A673 (cell line): ENCODE measurements around the gene NDUFS3. TPM values are rescaled to one million over a fixed set of nuclear protein-coding genes. Genes with fewer than 3 reads are reported as not detected.
A peak's percentile ranks its signal among the peaks of the same experiment; 100 is the strongest.

ENCODE experiments used
- BruUV-seq: library from RNA; stranded (reverse); fragments of 400-500 nt; replicated peaks from 2 replicates; lab custom pipeline; 2021; lab: Mats Ljungman, UMichigan
- CTCF ChIA-PET: fragments of 300-600 bp; sonication (Branson Sonifier 250); formaldehyde crosslinking; loops from one replicate; lab custom pipeline; 2022; ENCODE audit warnings: antibody characterized with exemption; lab: Charles Lee
- POLR2A ChIA-PET: fragments of 300-600 bp; sonication (Branson Sonifier 250); formaldehyde crosslinking; loops from one replicate; lab custom pipeline; 2022; ENCODE audit warnings: antibody characterized with exemption; ENCODE audit not compliant: low non-redundant PET; lab: Charles Lee
- DNase-seq: peaks from one replicate; pipeline ENCODE4 v3.0.0-alpha.2; 2015; ENCODE audit warnings: low spot score
- H3K27ac ChIP-seq: fragments of 200-600 bp; sonication (generic); 2 replicates; pipeline ENCODE4 v1.5.1; 2016; ENCODE audit warnings: mixed run types, low read depth, mild to moderate bottlenecking, mixed read lengths, antibody characterized with exemption, low read length; ENCODE audit not compliant: poor library complexity, severe bottlenecking
- H3K27me3 ChIP-seq: fragments of 200-600 bp; sonication (generic); replicated peaks from 2 replicates; pipeline ENCODE4 v1.6.1; 2017; ENCODE audit warnings: mixed run types, low read depth, mild to moderate bottlenecking, mixed read lengths, antibody characterized with exemption, low read length; ENCODE audit not compliant: insufficient read depth, poor library complexity
- H3K36me3 ChIP-seq: fragments of 200-600 bp; sonication (generic); 2 replicates; pipeline ENCODE4 v1.6.1; 2016; ENCODE audit warnings: mixed run types, mild to moderate bottlenecking, mixed read lengths, antibody characterized with exemption, low read length; ENCODE audit not compliant: insufficient read depth, poor library complexity, severe bottlenecking
- H3K4me1 ChIP-seq: fragments of 200-600 bp; sonication (generic); 2 replicates; pipeline ENCODE4 v1.6.1; 2017; ENCODE audit warnings: mixed run types, mild to moderate bottlenecking, mixed read lengths, antibody characterized with exemption, low read length; ENCODE audit not compliant: insufficient read depth, poor library complexity, severe bottlenecking
- H3K4me3 ChIP-seq: fragments of 200-600 bp; sonication (generic); 2 replicates; pipeline ENCODE4 v1.5.1; 2016; ENCODE audit warnings: low read depth, mixed run types, mild to moderate bottlenecking, mixed read lengths, low read length; ENCODE audit not compliant: poor library complexity, severe bottlenecking
- H3K9me3 ChIP-seq: fragments of 200-600 bp; sonication (generic); 2 replicates; pipeline ENCODE4 v1.6.1; 2016; ENCODE audit warnings: mixed run types, low read depth, mild to moderate bottlenecking, mixed read lengths, antibody characterized with exemption, low read length; ENCODE audit not compliant: poor library complexity, severe bottlenecking
- CTCF ChIP-seq: fragments of 300-800, 200-600 bp; sonication (generic); conservative IDR thresholded peaks from 2 replicates; pipeline ENCODE4 v1.5.1; 2017; ENCODE audit warnings: low read depth, mild to moderate bottlenecking, antibody characterized with exemption, low read length, moderate library complexity, mixed read lengths
- EZH2 ChIP-seq: fragments of 200-600 bp; sonication (generic); IDR thresholded peaks from 2 replicates; pipeline ENCODE4 v1.6.1; 2017; ENCODE audit warnings: borderline replicate concordance, low read depth, mild to moderate bottlenecking, mixed read lengths, antibody characterized with exemption, low read length; ENCODE audit not compliant: poor library complexity, severe bottlenecking
- intact Hi-C: fragments of 100-400 bp; cut with micrococcal nuclease; formaldehyde crosslinking; loops from one replicate; pipeline ENCODE4 v1.10.0; 2022; ENCODE audit not compliant: unreplicated experiment
- total RNA-seq: library from RNA; stranded (reverse); gene quantifications from 2 replicates; pipeline ENCODE4 v1.2.3, GENCODE V29; 2021

NDUFS3 gene
- total RNA-seq, 1 experiment from 2014 or later, result 444 TPM

- peak overlapping the region; percentile 73 for H3K4me3 ChIP-seq
- peaks cover 10% of the 10 kb centered on the region for H3K4me1 ChIP-seq
- TF ChIP-seq EZH2 (no peak), CTCF (no peak)
- no peaks in the 10 kb centered on the region for H3K36me3 ChIP-seq
- ChIA-PET POLR2A (no interaction called here), CTCF (interaction anchor here (0.7 kb wide), 1 partner anchor 12 kb away, joined by 3 read pairs; no protein-coding TSS in a partner anchor)
- no peaks in the 10 kb centered on the region for H3K9me3 ChIP-seq
- intact Hi-C loops, result loop anchor here (10.0 kb wide), 1 partner anchor 290 kb away; no protein-coding TSS in a partner anchor
- no peak for DNase-seq
- no peaks in the 10 kb centered on the region for H3K27me3 ChIP-seq
- BruUV-seq, result TSS peak; percentile 52
- peak overlapping the region; percentile 90 for H3K27ac ChIP-seq
Measured at GRCh38 chr11:47564933-47565339, 13.9 kb upstream of the NDUFS3 start.

GRCh38 chr11:47565340-47566148, 13.3 kb upstream of the NDUFS3 start, which contains the start of gene PTPMT1:
PTPMT1 (plus strand) TSS chr11:47565599; CDS start chr11:47565623, 24 bp downstream.
- Histone ChIP-seq H3K4me1 (peaks cover 10% of the 10 kb centered on the region), H3K4me3 (peak within 1 kb of the TSS; percentile 73), H3K27ac (peak within 1 kb of the TSS; percentile 90), H3K9me3 (no peaks in the 10 kb centered on the region), H3K27me3 (no peaks in the 10 kb centered on the region), H3K36me3 (no peaks in the 10 kb centered on the region)
- intact Hi-C loops, result loop anchor here (10.0 kb wide), 1 partner anchor 289 kb away; no protein-coding TSS in a partner anchor
- BruUV-seq, result no TSS peak
- ChIA-PET POLR2A (no interaction called here), CTCF (interaction anchor here (0.9 kb wide), 1 partner anchor 12 kb away, joined by 4 read pairs; no protein-coding TSS in a partner anchor)
- TF ChIP-seq CTCF, result no peak
- no peak for TF ChIP-seq EZH2
- DNase-seq, result peak; percentile 91

- no peak for DNase-seq
- peak overlapping the region; percentile 73 for H3K4me3 ChIP-seq
- ChIA-PET POLR2A (interaction anchor here (0.6 kb wide), 1 partner anchor 99 kb away, joined by 3 read pairs; no protein-coding TSS in a partner anchor), CTCF (interaction anchor here (0.9 kb wide), 1 partner anchor 13 kb away, joined by 4 read pairs; no protein-coding TSS in a partner anchor)
- peaks cover 10% of the 10 kb centered on the region for H3K4me1 ChIP-seq
- H3K27me3 ChIP-seq, result no peaks in the 10 kb centered on the region
- no peaks in the 10 kb centered on the region for H3K9me3 ChIP-seq
- peaks cover 5% of the 10 kb centered on the region for H3K36me3 ChIP-seq
- H3K27ac ChIP-seq, result peak overlapping the region; percentile 90
- TF ChIP-seq CTCF (no peak), EZH2 (no peak)
- BruUV-seq, result no TSS peak
- intact Hi-C loops, result loop anchor here (10.0 kb wide), 1 partner anchor 289 kb away; no protein-coding TSS in a partner anchor
Measured at GRCh38 chr11:47566149-47566698, 12.7 kb upstream of the NDUFS3 start.
